Peyer's patch (tissue), 4 donors: ENCODE data around the gene TTL.

Source experiments
- POLR2A ChIP-seq, 2 donors: fragments of 450-650 bp; IDR thresholded peaks; one replicate each; pipeline ENCODE4 v1.5.1; 2017; ENCODE audit warnings: antibody characterized with exemption in 2 of 2, mild to moderate bottlenecking in 2 of 2, moderate library complexity in 2 of 2
- TF ChIP-seq, protein P1 (sequence below), 6 experiments: fragments of 450-650 bp in 4 of 6; fragments of 200-600 bp in 2 of 6; sonication (generic) in 1 of 6; IDR thresholded peaks; one replicate each; pipeline ENCODE4 v1.5.1; 2017 to 2019; ENCODE audit warnings: antibody characterized with exemption in 6 of 6, mild to moderate bottlenecking in 3 of 6, moderate library complexity in 1 of 6

DNA sequence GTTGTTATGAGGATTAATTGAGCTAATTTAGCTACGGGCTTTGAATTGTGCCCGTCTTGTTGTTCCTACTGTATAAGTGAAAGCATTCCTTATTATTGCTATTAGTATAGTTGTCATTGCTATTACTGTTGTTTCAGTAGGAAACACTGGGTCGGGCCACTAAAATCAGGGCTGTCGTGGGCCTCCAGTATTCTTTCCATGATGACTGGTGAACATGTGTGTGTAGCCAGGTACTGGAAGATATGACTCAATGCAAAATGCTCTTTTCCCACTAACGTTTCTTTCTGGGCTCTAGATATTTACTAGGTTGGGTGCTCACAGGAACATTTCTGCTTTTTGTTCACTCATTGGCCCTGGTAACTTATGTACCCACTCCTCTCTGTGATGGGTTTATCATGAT, 4.9 kb downstream of the TTL start:
- TF ChIP-seq, protein P1, sequence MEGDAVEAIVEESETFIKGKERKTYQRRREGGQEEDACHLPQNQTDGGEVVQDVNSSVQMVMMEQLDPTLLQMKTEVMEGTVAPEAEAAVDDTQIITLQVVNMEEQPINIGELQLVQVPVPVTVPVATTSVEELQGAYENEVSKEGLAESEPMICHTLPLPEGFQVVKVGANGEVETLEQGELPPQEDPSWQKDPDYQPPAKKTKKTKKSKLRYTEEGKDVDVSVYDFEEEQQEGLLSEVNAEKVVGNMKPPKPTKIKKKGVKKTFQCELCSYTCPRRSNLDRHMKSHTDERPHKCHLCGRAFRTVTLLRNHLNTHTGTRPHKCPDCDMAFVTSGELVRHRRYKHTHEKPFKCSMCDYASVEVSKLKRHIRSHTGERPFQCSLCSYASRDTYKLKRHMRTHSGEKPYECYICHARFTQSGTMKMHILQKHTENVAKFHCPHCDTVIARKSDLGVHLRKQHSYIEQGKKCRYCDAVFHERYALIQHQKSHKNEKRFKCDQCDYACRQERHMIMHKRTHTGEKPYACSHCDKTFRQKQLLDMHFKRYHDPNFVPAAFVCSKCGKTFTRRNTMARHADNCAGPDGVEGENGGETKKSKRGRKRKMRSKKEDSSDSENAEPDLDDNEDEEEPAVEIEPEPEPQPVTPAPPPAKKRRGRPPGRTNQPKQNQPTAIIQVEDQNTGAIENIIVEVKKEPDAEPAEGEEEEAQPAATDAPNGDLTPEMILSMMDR (IDR thresholded peaks at IDR 0.05) = no peak
- TF ChIP-seq POLR2A (IDR thresholded peaks at IDR 0.05) = no peak
